ENCODE results near the gene ZNF319. TPM values are rescaled to one million over a fixed set of nuclear protein-coding genes. Genes with fewer than 3 reads are reported as not detected.
"Not testable (repeated sequence)": the region's sequence is repeated elsewhere in the genome, so short reads cannot be mapped to it uniquely, and the experiment has no call there.

The ZNF319 gene
- total RNA-seq, 1 donor from 2014 or later, result 7.0 TPM

GRCh38 chr16:58004736-58005135, 4.3 kb upstream of the ZNF319 start:
- ATAC-seq; DNase-seq (ENCODE audit: missing footprints): not testable (repeated sequence)
- intact Hi-C loops (cut with DNase I), result loop anchor here (1.0 to 10.0 kb wide), 2 partner anchors 104 to 250 kb away; no protein-coding TSS in a partner anchor

- DNase-seq (ENCODE audit: missing footprints) (no peak), ATAC-seq (no peak)
- intact Hi-C loops (cut with DNase I), result loop anchor here (10.0 kb wide), 1 partner anchor 248 kb away; no protein-coding TSS in a partner anchor
Measured at GRCh38 chr16:58002936-58003335, 2.5 kb upstream of the ZNF319 start.

GRCh38 chr16:58002416-58002800, 1.9 kb upstream of the ZNF319 start:
- ATAC-seq (no peak), DNase-seq (ENCODE audit: missing footprints) (no peak)
- intact Hi-C loops (cut with DNase I), result loop anchor here (10.0 kb wide), 1 partner anchor 248 kb away; no protein-coding TSS in a partner anchor

GRCh38 chr16:58001781-58002415, 1.4 kb upstream of the ZNF319 start:
- ATAC-seq (no peak), DNase-seq (ENCODE audit: missing footprints) (no peak)
- intact Hi-C loops (cut with DNase I), result loop anchor here (10.0 kb wide), 1 partner anchor 247 kb away; no protein-coding TSS in a partner anchor

- intact Hi-C loops (cut with DNase I), result loop anchor here (1.0 to 10.0 kb wide), 2 partner anchors 102 to 246 kb away; no protein-coding TSS in a partner anchor
- DNase-seq (ENCODE audit: missing footprints), result peak; percentile 93
- ATAC-seq, result peak; percentile 94
Measured at GRCh38 chr16:58000706-58001676, 519 bp upstream of the ZNF319 start, which contains the start of gene USB1. USB1 (plus strand) TSS chr16:58001407; CDS start chr16:58001484, 77 bp downstream.

GRCh38 chr16:57999366-57999970, 1.0 kb downstream of the ZNF319 start:
- intact Hi-C loops (cut with DNase I), result no loop called here
- ATAC-seq, result no peak
- DNase-seq (ENCODE audit: missing footprints), result no peak

- DNase-seq (ENCODE audit: missing footprints), result no peak
- no peak for ATAC-seq
- intact Hi-C loops (cut with DNase I), result no loop called here
Measured at GRCh38 chr16:57998992-57999365, 1.5 kb downstream of the ZNF319 start.

- intact Hi-C loops (cut with DNase I), result no loop called here
- no peak for DNase-seq (ENCODE audit: missing footprints)
- no peak for ATAC-seq
Measured at GRCh38 chr16:57998486-57998885, 2.0 kb downstream of the ZNF319 start.

GRCh38 chr16:57997528-57998265, 2.8 kb downstream of the ZNF319 start:
- intact Hi-C loops (cut with DNase I), result no loop called here
- ATAC-seq (no peak), DNase-seq (ENCODE audit: missing footprints) (no peak)

GRCh38 chr16:57997176-57997527, 3.3 kb downstream of the ZNF319 start:
- intact Hi-C loops (cut with DNase I), result no loop called here
- ATAC-seq, result no peak
- no peak for DNase-seq (ENCODE audit: missing footprints)

GRCh38 chr16:57996406-57997175, 3.9 kb downstream of the ZNF319 start:
- DNase-seq (ENCODE audit: missing footprints), result no peak
- intact Hi-C loops (cut with DNase I), result no loop called here
- no peak for ATAC-seq

- DNase-seq (ENCODE audit: missing footprints) (no peak), ATAC-seq (no peak)
- intact Hi-C loops (cut with DNase I), result no loop called here
Measured at GRCh38 chr16:57995721-57996405, 4.6 kb downstream of the ZNF319 start.

- peak; percentile 90 for DNase-seq (ENCODE audit: missing footprints)
- intact Hi-C loops (cut with DNase I), result no loop called here
- peak; percentile 30 for ATAC-seq
Measured at GRCh38 chr16:57994778-57995177, 5.7 kb downstream of the ZNF319 start.

- DNase-seq (ENCODE audit: missing footprints) (no peak), ATAC-seq (no peak)
- intact Hi-C loops (cut with DNase I), result no loop called here
Measured at GRCh38 chr16:57994361-57994760, 6.1 kb downstream of the ZNF319 start.

GRCh38 chr16:57993897-57994296, 6.6 kb downstream of the ZNF319 start:
- no peak for DNase-seq (ENCODE audit: missing footprints)
- ATAC-seq, result no peak
- intact Hi-C loops (cut with DNase I), result no loop called here

GRCh38 chr16:57993438-57993837, 7.0 kb downstream of the ZNF319 start:
- DNase-seq (ENCODE audit: missing footprints) (no peak), ATAC-seq (no peak)
- intact Hi-C loops (cut with DNase I), result no loop called here

GRCh38 chr16:57992084-57992483, 8.4 kb downstream of the ZNF319 start:
- DNase-seq (ENCODE audit: missing footprints) (no peak), ATAC-seq (no peak)
- intact Hi-C loops (cut with DNase I), result no loop called here

Measured in Right ventricle myocardium inferior (tissue), 1 donor.